ENCODE data around the gene SOAT1.

- no peak for TF ChIP-seq EZH2 (IDR thresholded peaks at IDR 0.05; ENCODE audit: borderline replicate concordance, insufficient read depth, low read depth, low read length, poor library complexity, severe bottlenecking)
- no peak for TF ChIP-seq CTCF (IDR thresholded peaks at IDR 0.05)
Measured at GRCh38 chr1:179262183-179262582, 31.4 kb upstream of the SOAT1 start.

Data from B cell (primary cell).